HepG2 (cell line): ENCODE measurements around the gene HIPK4. TPM values are rescaled to one million over a fixed set of nuclear protein-coding genes. Genes with fewer than 3 reads are reported as not detected.

Source experiments
- ARNTL ChIP-seq: sonication (generic); formaldehyde crosslinking; IDR thresholded peaks from 2 replicates; pipeline ENCODE4 v1.4.0; 2020; ENCODE audit warnings: mild to moderate bottlenecking, missing genetic modification reagents
- ASH2L ChIP-seq: fragments of 300-600, 200-600 bp; sonication (generic); IDR thresholded peaks from 2 replicates; pipeline ENCODE4 v1.7.0; 2017; ENCODE audit warnings: low read depth, mild to moderate bottlenecking, moderate library complexity, mixed read lengths, low read length; ENCODE audit not compliant: insufficient read length
- BRCA1 ChIP-seq: sonication (generic); formaldehyde crosslinking; IDR thresholded peaks from 2 replicates; pipeline ENCODE4 v1.4.0; 2020; ENCODE audit warnings: missing genetic modification reagents
- CEBPB ChIP-seq: IDR thresholded peaks from 2 replicates; pipeline ENCODE4 v1.6.1; 2011; ENCODE audit warnings: low read depth, low read length, improper control_type of control experiment, borderline replicate concordance
- FLYWCH1 ChIP-seq: sonication (generic); formaldehyde crosslinking; IDR thresholded peaks from 2 replicates; pipeline ENCODE4 v1.8.1; 2023; ENCODE audit warnings: mild to moderate bottlenecking, missing genetic modification reagents
- FOXC1 ChIP-seq: sonication (generic); formaldehyde crosslinking; IDR thresholded peaks from 2 replicates; pipeline ENCODE4 v1.8.0; 2022; ENCODE audit warnings: mild to moderate bottlenecking, missing genetic modification reagents, borderline replicate concordance
- HMGA1 ChIP-seq: sonication (generic); formaldehyde crosslinking; conservative IDR thresholded peaks from 2 replicates; pipeline ENCODE4 v1.4.0; 2020; ENCODE audit warnings: missing genetic modification reagents
- PCBP2 ChIP-seq: fragments of 200-400 bp; formaldehyde crosslinking; optimal IDR thresholded peaks from 2 replicates; pipeline ENCODE3; 2018; ENCODE audit warnings: low read length, low read depth; ENCODE audit not compliant: poor library complexity, severe bottlenecking
- RARA ChIP-seq: IDR thresholded peaks from 2 replicates; pipeline ENCODE4 v1.6.1; 2016; ENCODE audit warnings: missing genetic modification reagents, missing compliant biosample characterization
- SMAD9 ChIP-seq: sonication (generic); formaldehyde crosslinking; IDR thresholded peaks from 2 replicates; pipeline ENCODE4 v1.5.1; 2020; ENCODE audit warnings: mild to moderate bottlenecking, missing genetic modification reagents
- SOX6 ChIP-seq, 2 experiments: fragments of 450-650 bp in 1 of 2; sonication (generic) in 1 of 2; formaldehyde crosslinking in 1 of 2; IDR thresholded peaks; 2 replicates each; pipeline versions ENCODE4 v1.4.0 to v1.6.1; 2017 to 2020; ENCODE audit warnings: antibody characterized with exemption in 1 of 2, mild to moderate bottlenecking in 1 of 2, missing genetic modification reagents in 1 of 2
- SP140L ChIP-seq: sonication (generic); formaldehyde crosslinking; IDR thresholded peaks from 2 replicates; pipeline ENCODE4 v1.4.0; 2020; ENCODE audit warnings: missing genetic modification reagents, borderline replicate concordance
- SRY ChIP-seq: sonication (generic); formaldehyde crosslinking; IDR thresholded peaks from 2 replicates; pipeline ENCODE4 v1.8.0; 2022; ENCODE audit warnings: mild to moderate bottlenecking, missing genetic modification reagents
- ZBTB20 ChIP-seq: sonication (generic); formaldehyde crosslinking; IDR thresholded peaks from 2 replicates; pipeline ENCODE4 v1.8.1; 2023; ENCODE audit warnings: missing genetic modification reagents, low read depth, mild to moderate bottlenecking, borderline replicate concordance
- ZFP1 ChIP-seq: IDR thresholded peaks from 2 replicates; pipeline ENCODE4 v1.6.1; 2016
- ZFP62 ChIP-seq: sonication (generic); formaldehyde crosslinking; IDR thresholded peaks from 2 replicates; pipeline ENCODE4 v1.4.0; 2020; ENCODE audit warnings: missing genetic modification reagents
- ZNF326 ChIP-seq: sonication (generic); formaldehyde crosslinking; IDR thresholded peaks from 2 replicates; pipeline ENCODE4 v1.4.0; 2020; ENCODE audit warnings: missing genetic modification reagents, borderline replicate concordance
- ZNF615 ChIP-seq: sonication (generic); formaldehyde crosslinking; IDR thresholded peaks from 2 replicates; pipeline ENCODE4 v1.5.0; 2020; ENCODE audit warnings: mild to moderate bottlenecking, missing genetic modification reagents, borderline replicate concordance
- ZNF670 ChIP-seq: sonication (generic); formaldehyde crosslinking; IDR thresholded peaks from 2 replicates; pipeline ENCODE4 v1.8.0; 2022; ENCODE audit warnings: mild to moderate bottlenecking, missing genetic modification reagents, borderline replicate concordance
- ZNF713 ChIP-seq: sonication (generic); formaldehyde crosslinking; IDR thresholded peaks from 2 replicates; pipeline ENCODE4 v1.4.0; 2020; ENCODE audit warnings: mild to moderate bottlenecking, missing genetic modification reagents
- ZNF747 ChIP-seq: sonication (generic); formaldehyde crosslinking; IDR thresholded peaks from 2 replicates; pipeline ENCODE4 v1.8.1; 2023; ENCODE audit warnings: missing genetic modification reagents, mild to moderate bottlenecking, borderline replicate concordance
- ZNF841 ChIP-seq: sonication (generic); formaldehyde crosslinking; IDR thresholded peaks from 2 replicates; pipeline ENCODE4 v1.8.1; 2023; ENCODE audit warnings: missing genetic modification reagents, borderline replicate concordance
- polyA plus RNA-seq, 8 experiments: library from polyadenylated mRNA; depleted of rRNA in 3 of 8; stranded (reverse) in 7 of 8; unstranded in 1 of 8; fragments of >200 nt; fragmentation: Illumina TruSeq in 4 of 8; extraction: Trizol in 4 of 8; gene quantifications; 2 replicates each; pipeline versions ENCODE4 v1.2.1 to v1.2.3, GENCODE V29; 2011 to 2016; ENCODE audit warnings: low read depth in 4 of 8, missing spikeins in 1 of 8, mixed read lengths in 1 of 8; ENCODE audit not compliant: insufficient read depth in 1 of 8
- total RNA-seq, 5 experiments: library from RNA; depleted of rRNA; stranded (reverse); fragments of >200 nt; fragmentation: Illumina TruSeq; extraction: Trizol; gene quantifications; 2 replicates each; pipeline ENCODE4 v1.2.3, GENCODE V29; 2016; ENCODE audit warnings: low read depth in 1 of 5
- TF ChIP-seq, protein P1 (sequence below): sonication (generic); formaldehyde crosslinking; IDR thresholded peaks from 2 replicates; pipeline ENCODE4 v1.4.0; 2020; ENCODE audit warnings: missing genetic modification reagents
- TF ChIP-seq, protein P2 (sequence below): sonication (generic); formaldehyde crosslinking; IDR thresholded peaks from 2 replicates; pipeline ENCODE4 v1.5.0; 2020; ENCODE audit warnings: mild to moderate bottlenecking, low read depth, missing genetic modification reagents, borderline replicate concordance
- TF ChIP-seq, protein P3 (sequence below): sonication (generic); formaldehyde crosslinking; conservative IDR thresholded peaks from 2 replicates; pipeline ENCODE4 v1.4.0; 2020; ENCODE audit warnings: missing genetic modification reagents
- TF ChIP-seq, protein P4 (sequence below): sonication (generic); formaldehyde crosslinking; IDR thresholded peaks from 2 replicates; pipeline ENCODE4 v1.5.1; 2020; ENCODE audit warnings: missing genetic modification reagents, mild to moderate bottlenecking, borderline replicate concordance

Gene HIPK4
- total and polyA plus RNA-seq, 2 of the 13 experiments (the other 11 are each of a cell fraction or from before 2014, with no cell fraction given) = 0.03 TPM; not detected in 1

DNA sequence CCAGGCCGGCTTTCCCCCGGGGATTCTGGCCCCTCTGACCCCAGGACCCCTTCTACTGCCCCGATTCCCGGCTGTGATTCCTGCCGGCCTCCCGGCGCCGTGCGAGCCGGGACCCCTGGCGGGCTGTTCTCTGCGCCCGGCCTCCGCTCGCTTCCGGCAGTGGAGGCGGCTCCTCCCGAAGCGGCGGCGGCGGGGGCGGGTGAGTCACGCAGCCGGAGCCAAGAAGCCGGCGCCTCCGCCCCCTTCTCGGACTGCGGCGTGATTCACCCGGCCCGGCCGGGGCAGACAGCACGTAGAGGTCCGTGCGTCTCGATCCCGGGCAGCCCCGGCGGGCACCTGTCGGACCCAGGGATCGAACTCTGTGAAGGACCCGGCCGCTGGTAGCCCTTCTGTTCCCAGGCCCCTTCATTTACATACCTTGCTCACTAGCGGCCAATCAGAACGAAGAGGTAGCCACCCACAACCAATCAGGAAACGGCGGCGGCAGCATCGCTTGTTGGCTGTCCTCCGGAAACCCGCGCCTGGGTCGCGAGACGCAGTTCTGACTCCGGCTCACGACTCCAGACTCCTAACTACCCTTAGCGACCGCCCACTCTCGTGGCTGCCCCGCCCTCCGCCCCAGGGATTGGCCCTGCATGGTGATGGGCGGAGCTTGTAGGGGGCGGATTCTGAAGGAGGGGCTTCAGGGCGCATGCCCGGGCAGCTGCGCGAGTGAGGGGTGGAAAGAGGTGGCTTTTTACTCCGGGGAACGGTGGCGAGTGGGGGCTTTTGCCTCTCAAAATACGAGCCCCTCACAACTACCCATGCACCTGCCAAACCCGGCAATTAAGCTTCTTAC is 35.7 kb upstream of the HIPK4 start, which contains the start of gene SERTAD1 (continued):
- TF ChIP-seq ZNF326 (CRISPR knock-in tag) = no peak
- TF ChIP-seq SP140L (CRISPR knock-in tag) = no peak
- TF ChIP-seq, protein P1, sequence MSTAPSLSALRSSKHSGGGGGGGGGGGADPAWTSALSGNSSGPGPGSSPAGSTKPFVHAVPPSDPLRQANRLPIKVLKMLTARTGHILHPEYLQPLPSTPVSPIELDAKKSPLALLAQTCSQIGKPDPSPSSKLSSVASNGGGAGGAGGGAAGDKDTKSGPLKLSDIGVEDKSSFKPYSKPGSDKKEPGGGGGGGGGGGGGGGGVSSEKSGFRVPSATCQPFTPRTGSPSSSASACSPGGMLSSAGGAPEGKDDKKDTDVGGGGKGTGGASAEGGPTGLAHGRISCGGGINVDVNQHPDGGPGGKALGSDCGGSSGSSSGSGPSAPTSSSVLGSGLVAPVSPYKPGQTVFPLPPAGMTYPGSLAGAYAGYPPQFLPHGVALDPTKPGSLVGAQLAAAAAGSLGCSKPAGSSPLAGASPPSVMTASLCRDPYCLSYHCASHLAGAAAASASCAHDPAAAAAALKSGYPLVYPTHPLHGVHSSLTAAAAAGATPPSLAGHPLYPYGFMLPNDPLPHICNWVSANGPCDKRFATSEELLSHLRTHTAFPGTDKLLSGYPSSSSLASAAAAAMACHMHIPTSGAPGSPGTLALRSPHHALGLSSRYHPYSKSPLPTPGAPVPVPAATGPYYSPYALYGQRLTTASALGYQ (CRISPR knock-in tag) = no peak
- TF ChIP-seq, protein P2, sequence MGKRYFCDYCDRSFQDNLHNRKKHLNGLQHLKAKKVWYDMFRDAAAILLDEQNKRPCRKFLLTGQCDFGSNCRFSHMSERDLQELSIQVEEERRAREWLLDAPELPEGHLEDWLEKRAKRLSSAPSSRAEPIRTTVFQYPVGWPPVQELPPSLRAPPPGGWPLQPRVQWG (CRISPR knock-in tag) = no peak
- TF ChIP-seq ZFP62 (CRISPR knock-in tag) = no peak
- no peak for TF ChIP-seq ZNF615 (CRISPR knock-in tag)
- TF ChIP-seq FOXC1 (CRISPR knock-in tag) = no peak
- no peak for TF ChIP-seq SOX6 (IDR thresholded peaks at IDR 0.05)
- peak; percentile 40 for TF ChIP-seq SOX6 (CRISPR knock-in tag; IDR thresholded peaks at IDR 0.05)
- TF ChIP-seq FLYWCH1 = 0 out of 2 replicates have a peak, but pooled peaks have one; percentile 12
- TF ChIP-seq, protein P3, sequence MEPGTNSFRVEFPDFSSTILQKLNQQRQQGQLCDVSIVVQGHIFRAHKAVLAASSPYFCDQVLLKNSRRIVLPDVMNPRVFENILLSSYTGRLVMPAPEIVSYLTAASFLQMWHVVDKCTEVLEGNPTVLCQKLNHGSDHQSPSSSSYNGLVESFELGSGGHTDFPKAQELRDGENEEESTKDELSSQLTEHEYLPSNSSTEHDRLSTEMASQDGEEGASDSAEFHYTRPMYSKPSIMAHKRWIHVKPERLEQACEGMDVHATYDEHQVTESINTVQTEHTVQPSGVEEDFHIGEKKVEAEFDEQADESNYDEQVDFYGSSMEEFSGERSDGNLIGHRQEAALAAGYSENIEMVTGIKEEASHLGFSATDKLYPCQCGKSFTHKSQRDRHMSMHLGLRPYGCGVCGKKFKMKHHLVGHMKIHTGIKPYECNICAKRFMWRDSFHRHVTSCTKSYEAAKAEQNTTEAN (CRISPR knock-in tag) = no peak
- no peak for TF ChIP-seq PCBP2
- TF ChIP-seq, protein P4, sequence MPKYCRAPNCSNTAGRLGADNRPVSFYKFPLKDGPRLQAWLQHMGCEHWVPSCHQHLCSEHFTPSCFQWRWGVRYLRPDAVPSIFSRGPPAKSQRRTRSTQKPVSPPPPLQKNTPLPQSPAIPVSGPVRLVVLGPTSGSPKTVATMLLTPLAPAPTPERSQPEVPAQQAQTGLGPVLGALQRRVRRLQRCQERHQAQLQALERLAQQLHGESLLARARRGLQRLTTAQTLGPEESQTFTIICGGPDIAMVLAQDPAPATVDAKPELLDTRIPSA = no peak
- TF ChIP-seq ARNTL (CRISPR knock-in tag) = no peak
- peak; percentile 2; the same call in 1 of the 2 replicates for TF ChIP-seq RARA (CRISPR knock-in tag)
- no peak for TF ChIP-seq HMGA1 (CRISPR knock-in tag)
- TF ChIP-seq ZBTB20 (CRISPR knock-in tag) = 0 out of 2 replicates have a peak, but pooled peaks have one; percentile 26
- peak; percentile 22; the same call in 1 of the 2 replicates for TF ChIP-seq ZNF670 (CRISPR knock-in tag)
- TF ChIP-seq ZNF841 (CRISPR knock-in tag) = no peak
- no peak for TF ChIP-seq SMAD9 (CRISPR knock-in tag)
- TF ChIP-seq BRCA1 = peak; percentile 36; the same call in 1 of the 2 replicates
- no peak for TF ChIP-seq ASH2L
- no peak for TF ChIP-seq ZFP1 (CRISPR knock-in tag)
- 0 out of 2 replicates have a peak, but pooled peaks have one; percentile 36 for TF ChIP-seq ZNF747
- no peak for TF ChIP-seq CEBPB
- TF ChIP-seq SRY (CRISPR knock-in tag) = no peak
- peak; percentile 50; the same call in 1 of the 2 replicates for TF ChIP-seq ZNF713
